Measurements from ENCODE around the gene PRDM1.

The PRDM1 gene

DNA sequence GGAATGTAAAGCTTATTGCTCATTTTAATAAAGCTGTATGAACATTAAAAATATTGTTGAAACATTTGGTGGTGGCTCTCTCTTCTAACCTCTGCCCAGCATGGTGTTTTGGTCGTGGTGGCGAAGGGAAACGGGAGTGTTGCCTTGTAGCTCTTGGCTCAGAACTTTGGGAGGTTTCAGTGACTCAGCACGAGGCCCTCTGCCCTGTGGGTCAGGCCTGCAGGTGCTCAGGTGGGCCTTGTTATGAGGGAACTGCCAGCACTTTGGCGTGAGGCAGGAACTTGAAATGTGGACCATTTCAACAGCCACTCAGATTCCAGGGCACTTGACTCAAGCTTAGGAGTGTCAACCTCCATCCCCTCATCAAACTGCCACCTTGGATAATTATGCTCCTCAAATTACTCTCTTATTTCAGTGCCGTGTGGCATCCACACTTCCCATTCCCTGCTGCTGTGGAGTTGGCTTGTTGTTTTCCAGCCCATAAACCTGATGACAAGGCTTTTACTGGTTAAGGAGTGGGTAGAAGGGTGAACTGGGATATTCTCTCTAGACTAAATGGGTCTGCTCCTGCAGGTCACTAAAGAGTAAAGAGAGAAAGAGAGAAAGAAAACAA is 36.3 kb downstream of the PRDM1 start:
- no peaks in the 10 kb centered on the region for H3K9me3 ChIP-seq
- TF ChIP-seq, protein P1, sequence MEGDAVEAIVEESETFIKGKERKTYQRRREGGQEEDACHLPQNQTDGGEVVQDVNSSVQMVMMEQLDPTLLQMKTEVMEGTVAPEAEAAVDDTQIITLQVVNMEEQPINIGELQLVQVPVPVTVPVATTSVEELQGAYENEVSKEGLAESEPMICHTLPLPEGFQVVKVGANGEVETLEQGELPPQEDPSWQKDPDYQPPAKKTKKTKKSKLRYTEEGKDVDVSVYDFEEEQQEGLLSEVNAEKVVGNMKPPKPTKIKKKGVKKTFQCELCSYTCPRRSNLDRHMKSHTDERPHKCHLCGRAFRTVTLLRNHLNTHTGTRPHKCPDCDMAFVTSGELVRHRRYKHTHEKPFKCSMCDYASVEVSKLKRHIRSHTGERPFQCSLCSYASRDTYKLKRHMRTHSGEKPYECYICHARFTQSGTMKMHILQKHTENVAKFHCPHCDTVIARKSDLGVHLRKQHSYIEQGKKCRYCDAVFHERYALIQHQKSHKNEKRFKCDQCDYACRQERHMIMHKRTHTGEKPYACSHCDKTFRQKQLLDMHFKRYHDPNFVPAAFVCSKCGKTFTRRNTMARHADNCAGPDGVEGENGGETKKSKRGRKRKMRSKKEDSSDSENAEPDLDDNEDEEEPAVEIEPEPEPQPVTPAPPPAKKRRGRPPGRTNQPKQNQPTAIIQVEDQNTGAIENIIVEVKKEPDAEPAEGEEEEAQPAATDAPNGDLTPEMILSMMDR (IDR thresholded peaks at IDR 0.05; ENCODE audit: low read depth, low read length), result no peak
- no peaks in the 10 kb centered on the region for H3K36me3 ChIP-seq
- no peaks in the 10 kb centered on the region for H3K4me1 ChIP-seq
- no peak for DNase-seq
- no peak overlapping the region for H3K4me3 ChIP-seq (ENCODE audit: low read depth, low read length)
- H3K27me3 ChIP-seq, result no peaks in the 10 kb centered on the region

DNA sequence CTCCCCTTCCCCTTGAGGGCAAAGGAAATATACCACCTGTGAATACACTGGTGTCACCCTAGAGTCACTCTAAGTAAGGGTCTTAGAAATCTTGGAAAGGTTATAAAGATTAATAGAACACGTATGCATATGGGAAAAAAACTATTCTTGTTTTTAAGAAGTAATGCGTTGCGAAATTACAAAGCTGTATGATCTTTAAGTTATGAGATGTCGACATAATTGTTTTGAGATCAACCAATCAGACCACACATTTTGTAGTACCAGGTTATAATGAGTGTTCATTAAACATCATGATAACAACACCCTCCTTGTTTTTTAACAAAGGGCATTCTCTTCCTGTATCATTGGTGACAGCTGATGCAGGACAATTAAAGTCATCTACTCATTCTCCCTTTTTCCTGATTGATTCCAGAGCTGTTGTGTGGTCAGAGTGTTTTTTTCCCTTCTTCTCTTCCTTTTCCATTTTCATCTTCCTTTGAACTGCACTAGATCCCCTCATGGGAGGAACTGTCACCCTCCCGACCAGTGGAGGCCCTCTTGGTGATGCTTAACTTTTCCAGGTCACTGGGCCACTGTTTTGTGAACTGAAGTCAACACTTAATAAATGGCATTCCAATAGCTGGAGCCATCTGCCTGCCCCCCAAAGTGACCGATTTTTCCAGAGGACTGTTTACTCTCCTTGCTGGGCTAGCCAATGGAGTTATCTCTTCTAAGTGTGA is 37.0 kb downstream of the PRDM1 start:
- no peaks in the 10 kb centered on the region for H3K4me1 ChIP-seq

DNA sequence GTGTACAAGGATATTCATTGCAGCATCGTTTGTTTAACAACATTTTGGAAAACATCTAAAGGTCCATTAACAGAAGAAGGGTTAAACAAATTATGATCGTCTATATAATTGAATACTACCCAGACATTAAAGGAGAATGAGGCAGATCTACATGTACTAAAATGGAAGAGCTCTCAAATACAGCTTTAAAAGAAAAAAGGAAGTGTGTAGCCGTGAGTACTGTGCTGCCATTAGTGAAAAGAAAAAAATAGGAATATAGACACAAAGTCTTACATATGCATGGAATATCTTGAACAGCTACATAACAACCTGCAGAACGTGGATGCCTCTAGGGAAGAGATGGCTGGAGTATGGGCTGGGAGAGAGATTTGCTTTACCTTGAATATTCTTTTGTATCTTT is 37.9 kb downstream of the PRDM1 start:
- Histone ChIP-seq H3K4me3 (ENCODE audit: low read depth, low read length) (no peak overlapping the region), H3K36me3 (no peaks in the 10 kb centered on the region), H3K4me1 (no peaks in the 10 kb centered on the region), H3K27me3 (no peaks in the 10 kb centered on the region), H3K9me3 (no peaks in the 10 kb centered on the region)
- DNase-seq, result no peak
- TF ChIP-seq, protein P1 (IDR thresholded peaks at IDR 0.05; ENCODE audit: low read depth, low read length), result no peak

More for the DNA sequence above, 37.0 kb downstream of the PRDM1 start:
- no peaks in the 10 kb centered on the region for H3K9me3 ChIP-seq
- no peak for DNase-seq
- TF ChIP-seq, protein P1 (IDR thresholded peaks at IDR 0.05; ENCODE audit: low read depth, low read length), result no peak
- H3K4me3 ChIP-seq (ENCODE audit: low read depth, low read length), result no peak overlapping the region
- H3K27me3 ChIP-seq, result no peaks in the 10 kb centered on the region
- H3K36me3 ChIP-seq, result no peaks in the 10 kb centered on the region

GRCh38 chr6:106124437-106125430 is 38.6 kb downstream of the PRDM1 start:
- Histone ChIP-seq H3K9me3 (no peaks in the 10 kb centered on the region), H3K36me3 (no peaks in the 10 kb centered on the region), H3K27me3 (no peaks in the 10 kb centered on the region), H3K4me3 (ENCODE audit: low read depth, low read length) (no peak overlapping the region), H3K4me1 (no peaks in the 10 kb centered on the region; the same call in 1 of the 2 replicates)
- DNase-seq, result no peak
- TF ChIP-seq, protein P1 (IDR thresholded peaks at IDR 0.05; ENCODE audit: low read depth, low read length), result no peak

GRCh38 chr6:106125925-106126435 is 39.8 kb downstream of the PRDM1 start:
- Histone ChIP-seq H3K36me3 (no peaks in the 10 kb centered on the region), H3K4me3 (ENCODE audit: low read depth, low read length) (no peak overlapping the region), H3K27me3 (no peaks in the 10 kb centered on the region), H3K9me3 (no peaks in the 10 kb centered on the region), H3K4me1 (peaks cover 6% of the 10 kb centered on the region; the same call in 1 of the 2 replicates)
- no peak for DNase-seq
- TF ChIP-seq, protein P1 (IDR thresholded peaks at IDR 0.05; ENCODE audit: low read depth, low read length), result no peak

Data from BE2C (cell line).